NB4 (cell line): ENCODE results near the gene CCNY.

ENCODE experiments used
- DNase-seq: peaks from one replicate; pipeline ENCODE4 v3.0.0; 2010; ENCODE audit warnings: low read depth
- H3K4me3 ChIP-seq: one replicate; pipeline ENCODE4 v1.5.1; 2011; ENCODE audit warnings: mild to moderate bottlenecking, low read depth, low read length, moderate library complexity
- CTCF ChIP-seq: IDR thresholded peaks from one replicate; pipeline ENCODE4 v1.5.1; 2012; ENCODE audit warnings: low read depth, low read length
- MAX ChIP-seq: IDR thresholded peaks from 2 replicates; pipeline ENCODE4 v1.6.1; 2011; ENCODE audit warnings: low read depth, low read length
- MYC ChIP-seq: IDR thresholded peaks from 2 replicates; pipeline ENCODE4 v1.6.1; 2011; ENCODE audit warnings: low read depth, low read length
- POLR2A ChIP-seq: IDR thresholded peaks from 2 replicates; pipeline ENCODE4 v1.6.1; 2011; ENCODE audit warnings: mild to moderate bottlenecking; ENCODE audit not compliant: insufficient read length; ENCODE audit errors: extremely low read depth

CCNY gene

GRCh38 chr10:35466170-35466569, 129.9 kb downstream of the CCNY start:
- TF ChIP-seq MAX: no peak
- no peak for TF ChIP-seq POLR2A
- TF ChIP-seq MYC: no peak
- TF ChIP-seq CTCF: no peak
- H3K4me3 ChIP-seq: no peak overlapping the region
- no peak for DNase-seq

GRCh38 chr10:35466661-35467060, 130.4 kb downstream of the CCNY start:
- no peak for TF ChIP-seq MAX
- no peak for TF ChIP-seq POLR2A
- no peak for TF ChIP-seq CTCF
- no peak for TF ChIP-seq MYC
- DNase-seq: no peak
- no peak overlapping the region for H3K4me3 ChIP-seq

- no peak for TF ChIP-seq MYC
- no peak for TF ChIP-seq MAX
- no peak for TF ChIP-seq POLR2A
- TF ChIP-seq CTCF: no peak
- no peak overlapping the region for H3K4me3 ChIP-seq
- no peak for DNase-seq
These were observed 130.9 kb downstream of the CCNY start for GRCh38 chr10:35467186-35467585.

GRCh38 chr10:35470248-35470924, 134.1 kb downstream of the CCNY start:
- no peak for TF ChIP-seq CTCF
- TF ChIP-seq POLR2A: no peak
- no peak for TF ChIP-seq MYC
- no peak for TF ChIP-seq MAX

GRCh38 chr10:35470925-35471315, 134.6 kb downstream of the CCNY start:
- no peak overlapping the region for H3K4me3 ChIP-seq
- TF ChIP-seq POLR2A (no peak), CTCF (no peak), MYC (no peak), MAX (no peak)
- no peak for DNase-seq

More at GRCh38 chr10:35470248-35470924, 134.1 kb downstream of the CCNY start:
- H3K4me3 ChIP-seq: no peak overlapping the region
- DNase-seq: no peak

GRCh38 chr10:35471435-35471834, 135.1 kb downstream of the CCNY start:
- DNase-seq: no peak
- no peak for TF ChIP-seq POLR2A
- no peak for TF ChIP-seq MYC
- no peak for TF ChIP-seq CTCF
- no peak for TF ChIP-seq MAX
- H3K4me3 ChIP-seq: no peak overlapping the region
